OCI-LY7 (cell line): ENCODE data around the gene PEX11B. TPM values are rescaled to one million over a fixed set of nuclear protein-coding genes. Genes with fewer than 3 reads are reported as not detected.

Source experiments
- BruUV-seq: library from RNA; stranded (reverse); fragments of 400-500 nt; replicated peaks from 2 replicates; lab custom pipeline; 2021; lab: Mats Ljungman, UMichigan
- CTCF ChIA-PET: fragments of 300-600 bp; sonication (Branson Sonifier 250); formaldehyde crosslinking; loops from one replicate; lab custom pipeline; 2022; ENCODE audit warnings: antibody characterized with exemption; ENCODE audit not compliant: unreplicated experiment; lab: Charles Lee
- POLR2A ChIA-PET: fragments of 300-600 bp; sonication (Branson Sonifier 250); formaldehyde crosslinking; loops from one replicate; lab custom pipeline; 2022; ENCODE audit warnings: antibody characterized with exemption; lab: Charles Lee
- DNase-seq: peaks from one replicate; pipeline ENCODE4 v3.0.0-alpha.2; 2015; ENCODE audit warnings: low spot score
- H2AFZ ChIP-seq: fragments of 200-600 bp; sonication (generic), shearing (Covaris generic); 2 replicates; pipeline ENCODE4 v1.6.1; 2014; ENCODE audit warnings: mild to moderate bottlenecking, antibody characterized with exemption, low read length, moderate library complexity
- H3K27ac ChIP-seq: fragments of 200-600 bp; sonication (generic); 2 replicates; pipeline ENCODE4 v1.5.1; 2014; ENCODE audit warnings: mixed run types, low read depth, mild to moderate bottlenecking, moderate library complexity, low read length, inconsistent platforms; ENCODE audit not compliant: poor library complexity, severe bottlenecking
- H3K36me3 ChIP-seq: fragments of 200-600 bp; sonication (generic); 2 replicates; pipeline ENCODE4 v1.6.1; 2014; ENCODE audit warnings: mild to moderate bottlenecking, antibody characterized with exemption, low read length, moderate library complexity, mixed read lengths; ENCODE audit not compliant: insufficient read depth
- H3K4me1 ChIP-seq: fragments of 200-600 bp; sonication (generic); 2 replicates; pipeline ENCODE4 v1.5.1; 2014; ENCODE audit warnings: mild to moderate bottlenecking, low read length; ENCODE audit not compliant: insufficient read depth, poor library complexity, severe bottlenecking
- H3K4me2 ChIP-seq: fragments of 200-600 bp; sonication (generic); 2 replicates; pipeline ENCODE4 v1.6.1; 2014; ENCODE audit warnings: mild to moderate bottlenecking, low read length
- H3K4me3 ChIP-seq: fragments of 200-600 bp; sonication (generic); 2 replicates; pipeline ENCODE4 v1.5.1; 2014; ENCODE audit warnings: mild to moderate bottlenecking, low read depth, low read length; ENCODE audit not compliant: poor library complexity, severe bottlenecking
- H3K79me2 ChIP-seq: fragments of 200-600 bp; sonication (generic); 2 replicates; pipeline ENCODE4 v1.6.1; 2016; ENCODE audit warnings: low read depth, mild to moderate bottlenecking, low read length, moderate library complexity, mixed read lengths; ENCODE audit not compliant: insufficient read depth
- H3K9me2 ChIP-seq: fragments of 200-600 bp; sonication (generic); 2 replicates; pipeline ENCODE4 v1.6.1; 2016; ENCODE audit warnings: mild to moderate bottlenecking, low read length, mixed read lengths; ENCODE audit not compliant: insufficient read depth
- H3K9me3 ChIP-seq: fragments of 200-600 bp; sonication (generic); 2 replicates; pipeline ENCODE4 v1.6.1; 2014; ENCODE audit warnings: mild to moderate bottlenecking, mixed run types, low read length, mixed read lengths
- H4K20me1 ChIP-seq: fragments of 200-600 bp; sonication (generic); 2 replicates; pipeline ENCODE4 v1.6.1; 2014; ENCODE audit warnings: mild to moderate bottlenecking, antibody characterized with exemption, low read length, moderate library complexity, mixed read lengths; ENCODE audit not compliant: insufficient read depth
- CTCF ChIP-seq: fragments of 200-600 bp; sonication (generic); conservative IDR thresholded peaks from 2 replicates; pipeline ENCODE4 v1.5.1; 2014; ENCODE audit warnings: mild to moderate bottlenecking, antibody characterized with exemption, low read length, moderate library complexity, mixed read lengths
- EZH2phosphoT487 ChIP-seq: fragments of 200-600 bp; sonication (generic); IDR thresholded peaks from 2 replicates; pipeline ENCODE4 v1.6.1; 2018; ENCODE audit warnings: low read depth, borderline replicate concordance, mild to moderate bottlenecking, mixed run types, antibody characterized with exemption, low read length, moderate library complexity, mixed read lengths
- intact Hi-C: fragments of 100-400 bp; cut with micrococcal nuclease; formaldehyde crosslinking; loops from one replicate; pipeline ENCODE4 v1.10.0; 2022; ENCODE audit not compliant: unreplicated experiment
- total RNA-seq, 2 experiments: library from RNA; depleted of rRNA in 1 of 2; stranded (reverse); fragments of >200 nt in 1 of 2; shearing (Covaris generic) in 1 of 2; gene quantifications; 2 replicates each; pipeline ENCODE4 v1.2.3, GENCODE V29; 2014 to 2022

Gene PEX11B
- total RNA-seq, 2 experiments from 2014 or later, result 18.2 to 32.9 TPM

GRCh38 chr1:145947551-145947950 is 29.0 kb upstream of the PEX11B start:
- DNase-seq, result no peak
- no peak for TF ChIP-seq CTCF
- TF ChIP-seq EZH2phosphoT487, result no peak
- no peak overlapping the region for H3K4me3 ChIP-seq
- no peak overlapping the region for H3K27ac ChIP-seq
- no peak overlapping the region for H3K4me2 ChIP-seq
- H3K36me3 ChIP-seq, result peaks cover 23% of the 10 kb centered on the region; the same call in 1 of the 2 replicates
- no peaks in the 10 kb centered on the region for H4K20me1 ChIP-seq
- intact Hi-C loops, result no loop called here
- POLR2A ChIA-PET, result interaction anchor here (1.0 kb wide), 1 partner anchor 11 kb away, joined by 3 read pairs; the partner anchor contains the start of gene LIX1L
- H3K9me2 ChIP-seq, result no peaks in the 10 kb centered on the region
- CTCF ChIA-PET, result no interaction called here
- H3K4me1 ChIP-seq, result no peaks in the 10 kb centered on the region
- no peaks in the 10 kb centered on the region for H3K9me3 ChIP-seq
- no peaks in the 10 kb centered on the region for H3K79me2 ChIP-seq
- no peak overlapping the region for H2AFZ ChIP-seq
- no TSS peak for BruUV-seq

- intact Hi-C loops, result no loop called here
- no peaks in the 10 kb centered on the region for H3K9me2 ChIP-seq
- no peaks in the 10 kb centered on the region for H4K20me1 ChIP-seq
- no TSS peak for BruUV-seq
- TF ChIP-seq CTCF, result no peak
- peaks cover 29% of the 10 kb centered on the region; the same call in 1 of the 2 replicates for H3K36me3 ChIP-seq
- no peak overlapping the region for H3K4me2 ChIP-seq
- H3K9me3 ChIP-seq, result no peaks in the 10 kb centered on the region
- no peaks in the 10 kb centered on the region for H3K4me1 ChIP-seq
- CTCF ChIA-PET, result no interaction called here
- POLR2A ChIA-PET, result no interaction called here
- no peak overlapping the region for H2AFZ ChIP-seq
- DNase-seq, result no peak
- no peaks in the 10 kb centered on the region for H3K79me2 ChIP-seq
- no peak overlapping the region for H3K27ac ChIP-seq
- no peak overlapping the region for H3K4me3 ChIP-seq
These were observed 28.0 kb upstream of the PEX11B start for GRCh38 chr1:145946477-145946986.

- POLR2A ChIA-PET, result interaction anchor here (0.6 to 4.0 kb wide), 3 partner anchors 13 to 143 kb away, joined by 3 to 16 read pairs (median 4); partner anchors contain the start of gene LIX1L
These were observed 26.0 kb upstream of the PEX11B start for GRCh38 chr1:145944532-145944931.

More at GRCh38 chr1:145944532-145944931, 26.0 kb upstream of the PEX11B start:
- peaks cover 34% of the 10 kb centered on the region for H3K36me3 ChIP-seq
- H3K4me2 ChIP-seq, result no peak overlapping the region
- no peak overlapping the region for H2AFZ ChIP-seq
- H3K4me3 ChIP-seq, result no peak overlapping the region
- DNase-seq, result no peak
- intact Hi-C loops, result no loop called here
- H4K20me1 ChIP-seq, result no peaks in the 10 kb centered on the region
- H3K27ac ChIP-seq, result no peak overlapping the region
- CTCF ChIA-PET, result interaction anchor here (1.5 kb wide), 1 partner anchor 13 kb away, joined by 4 read pairs; the partner anchor contains the start of gene LIX1L
- H3K9me2 ChIP-seq, result no peaks in the 10 kb centered on the region
- H3K9me3 ChIP-seq, result no peaks in the 10 kb centered on the region
- no peak for TF ChIP-seq CTCF
- TF ChIP-seq EZH2phosphoT487, result no peak
- BruUV-seq, result no TSS peak
- no peaks in the 10 kb centered on the region for H3K4me1 ChIP-seq
- H3K79me2 ChIP-seq, result no peaks in the 10 kb centered on the region
